ENCODE results near the gene TTLL5.

The TTLL5 gene

GRCh38 chr14:75802486-75802885 is 141.4 kb downstream of the TTLL5 start:
- H3K27me3 ChIP-seq (ENCODE audit: low read length) = no peaks in the 10 kb centered on the region
- H3K9me2 ChIP-seq (replicated peaks; ENCODE audit: insufficient read depth, low read length) = no peaks in the 10 kb centered on the region
- H3K4me2 ChIP-seq (ENCODE audit: low read depth, low read length, poor library complexity, severe bottlenecking) = no peak overlapping the region
- no peak overlapping the region for H3K4me3 ChIP-seq (ENCODE audit: insufficient read depth, low read length, poor library complexity, severe bottlenecking)
- no peaks in the 10 kb centered on the region for H3K9me3 ChIP-seq (ENCODE audit: insufficient read depth, low read length)
- H4K20me1 ChIP-seq (ENCODE audit: low read depth, low read length) = no peaks in the 10 kb centered on the region
- no peak overlapping the region for H3K27ac ChIP-seq (ENCODE audit: low read depth, low read length)
- TF ChIP-seq CTCF (IDR thresholded peaks at IDR 0.05; ENCODE audit: insufficient read depth, low read length, poor library complexity, severe bottlenecking) = no peak
- no peak for TF ChIP-seq EZH2phosphoT487 (conservative IDR thresholded peaks at IDR 0.05; ENCODE audit: low read length)
- H2AFZ ChIP-seq (ENCODE audit: low read depth, low read length, severe bottlenecking) = no peak overlapping the region
- no peaks in the 10 kb centered on the region for H3F3A ChIP-seq (ENCODE audit: insufficient read depth)
- H3K36me3 ChIP-seq (ENCODE audit: low read length) = no peaks in the 10 kb centered on the region; the same call in 1 of the 2 replicates
- no peak overlapping the region for H3K9ac ChIP-seq (ENCODE audit: low read length)
- H3K79me2 ChIP-seq (ENCODE audit: insufficient read depth, low read length) = no peaks in the 10 kb centered on the region

- Histone ChIP-seq H3F3A (ENCODE audit: insufficient read depth) (no peaks in the 10 kb centered on the region), H3K79me2 (ENCODE audit: insufficient read depth, low read length) (no peaks in the 10 kb centered on the region), H4K20me1 (ENCODE audit: low read depth, low read length) (no peaks in the 10 kb centered on the region), H2AFZ (ENCODE audit: low read depth, low read length, severe bottlenecking) (no peak overlapping the region), H3K4me3 (ENCODE audit: insufficient read depth, low read length, poor library complexity, severe bottlenecking) (no peak overlapping the region), H3K9me3 (ENCODE audit: insufficient read depth, low read length) (no peaks in the 10 kb centered on the region), H3K27ac (ENCODE audit: low read depth, low read length) (no peak overlapping the region), H3K9me2 (replicated peaks; ENCODE audit: insufficient read depth, low read length) (no peaks in the 10 kb centered on the region), H3K27me3 (ENCODE audit: low read length) (no peaks in the 10 kb centered on the region), H3K36me3 (ENCODE audit: low read length) (no peaks in the 10 kb centered on the region; the same call in 1 of the 2 replicates), H3K4me2 (ENCODE audit: low read depth, low read length, poor library complexity, severe bottlenecking) (no peak overlapping the region), H3K9ac (ENCODE audit: low read length) (no peak overlapping the region)
- TF ChIP-seq EZH2phosphoT487 (conservative IDR thresholded peaks at IDR 0.05; ENCODE audit: low read length) = no peak
- no peak for TF ChIP-seq CTCF (IDR thresholded peaks at IDR 0.05; ENCODE audit: insufficient read depth, low read length, poor library complexity, severe bottlenecking)
Measured at GRCh38 chr14:75803765-75804164, 142.7 kb downstream of the TTLL5 start.

GRCh38 chr14:75804570-75805275 is 143.7 kb downstream of the TTLL5 start:
- no peak overlapping the region for H3K9ac ChIP-seq (ENCODE audit: low read length)

More at GRCh38 chr14:75804570-75805275, 143.7 kb downstream of the TTLL5 start:
- H3K79me2 ChIP-seq (ENCODE audit: insufficient read depth, low read length) = no peaks in the 10 kb centered on the region
- no peak overlapping the region for H3K4me2 ChIP-seq (ENCODE audit: low read depth, low read length, poor library complexity, severe bottlenecking)
- no peak overlapping the region for H3K27ac ChIP-seq (ENCODE audit: low read depth, low read length)
- no peaks in the 10 kb centered on the region for H3K9me3 ChIP-seq (ENCODE audit: insufficient read depth, low read length)
- H3F3A ChIP-seq (ENCODE audit: insufficient read depth) = no peaks in the 10 kb centered on the region
- H2AFZ ChIP-seq (ENCODE audit: low read depth, low read length, severe bottlenecking) = no peak overlapping the region
- H3K36me3 ChIP-seq (ENCODE audit: low read length) = no peaks in the 10 kb centered on the region; the same call in 1 of the 2 replicates
- H4K20me1 ChIP-seq (ENCODE audit: low read depth, low read length) = no peaks in the 10 kb centered on the region
- H3K27me3 ChIP-seq (ENCODE audit: low read length) = no peaks in the 10 kb centered on the region
- no peaks in the 10 kb centered on the region for H3K9me2 ChIP-seq (replicated peaks; ENCODE audit: insufficient read depth, low read length)
- TF ChIP-seq CTCF (IDR thresholded peaks at IDR 0.05; ENCODE audit: insufficient read depth, low read length, poor library complexity, severe bottlenecking) (no peak), EZH2phosphoT487 (conservative IDR thresholded peaks at IDR 0.05; ENCODE audit: low read length) (no peak)
- no peak overlapping the region for H3K4me3 ChIP-seq (ENCODE audit: insufficient read depth, low read length, poor library complexity, severe bottlenecking)

All from SU-DHL-6 (cell line).